Measurements from ENCODE around the gene SERGEF.

Gene SERGEF

GRCh38 chr11:17778956-17779860, 233.6 kb downstream of the SERGEF start:
- Histone ChIP-seq H3K4me1 (ENCODE audit: control insufficient read depth, low read length) (no peaks in the 10 kb centered on the region), H3F3A (ENCODE audit: control insufficient read depth, insufficient read depth) (no peaks in the 10 kb centered on the region), H3K9me3 (ENCODE audit: control insufficient read depth, insufficient read depth, low read length) (no peaks in the 10 kb centered on the region), H3K27ac (ENCODE audit: low read depth, low read length) (no peak overlapping the region), H3K4me2 (ENCODE audit: low read length) (no peak overlapping the region), H3K27me3 (ENCODE audit: control insufficient read depth, low read length) (no peaks in the 10 kb centered on the region), H3K79me2 (ENCODE audit: control insufficient read depth, low read length) (no peaks in the 10 kb centered on the region), H4K20me1 (ENCODE audit: control insufficient read depth, insufficient read depth, low read depth, low read length) (no peaks in the 10 kb centered on the region), H3K36me3 (ENCODE audit: control insufficient read depth, low read length) (no peaks in the 10 kb centered on the region), H3K4me3 (ENCODE audit: low read length) (no peak overlapping the region), H3K9me2 (replicated peaks; ENCODE audit: control insufficient read depth, low read length) (no peaks in the 10 kb centered on the region)
- TF ChIP-seq CTCF (IDR thresholded peaks at IDR 0.05; ENCODE audit: low read depth, low read length, poor library complexity, severe bottlenecking), result no peak
- no peak for TF ChIP-seq EZH2phosphoT487 (IDR thresholded peaks at IDR 0.05; ENCODE audit: borderline replicate concordance, low read length)

GRCh38 chr11:17778352-17778751, 234.5 kb downstream of the SERGEF start:
- no peak overlapping the region for H3K4me3 ChIP-seq (ENCODE audit: low read length)
- H3K36me3 ChIP-seq (ENCODE audit: control insufficient read depth, low read length), result no peaks in the 10 kb centered on the region
- no peaks in the 10 kb centered on the region for H3K79me2 ChIP-seq (ENCODE audit: control insufficient read depth, low read length)
- H3K4me1 ChIP-seq (ENCODE audit: control insufficient read depth, low read length), result no peaks in the 10 kb centered on the region
- H4K20me1 ChIP-seq (ENCODE audit: control insufficient read depth, insufficient read depth, low read depth, low read length), result no peaks in the 10 kb centered on the region
- no peak for TF ChIP-seq EZH2phosphoT487 (IDR thresholded peaks at IDR 0.05; ENCODE audit: borderline replicate concordance, low read length)
- no peak overlapping the region for H3K27ac ChIP-seq (ENCODE audit: low read depth, low read length)
- no peaks in the 10 kb centered on the region for H3K9me2 ChIP-seq (replicated peaks; ENCODE audit: control insufficient read depth, low read length)
- no peaks in the 10 kb centered on the region for H3K27me3 ChIP-seq (ENCODE audit: control insufficient read depth, low read length)
- H3K9me3 ChIP-seq (ENCODE audit: control insufficient read depth, insufficient read depth, low read length), result no peaks in the 10 kb centered on the region
- no peaks in the 10 kb centered on the region for H3F3A ChIP-seq (ENCODE audit: control insufficient read depth, insufficient read depth)
- no peak overlapping the region for H3K4me2 ChIP-seq (ENCODE audit: low read length)

- no peaks in the 10 kb centered on the region for H3K4me1 ChIP-seq (ENCODE audit: control insufficient read depth, low read length)
- H3K27ac ChIP-seq (ENCODE audit: low read depth, low read length), result no peak overlapping the region
- H3K36me3 ChIP-seq (ENCODE audit: control insufficient read depth, low read length), result no peaks in the 10 kb centered on the region
- H3K4me3 ChIP-seq (ENCODE audit: low read length), result no peak overlapping the region
- no peaks in the 10 kb centered on the region for H3K79me2 ChIP-seq (ENCODE audit: control insufficient read depth, low read length)
- H3K27me3 ChIP-seq (ENCODE audit: control insufficient read depth, low read length), result no peaks in the 10 kb centered on the region
- H3K9me2 ChIP-seq (replicated peaks; ENCODE audit: control insufficient read depth, low read length), result no peaks in the 10 kb centered on the region
- H3K4me2 ChIP-seq (ENCODE audit: low read length), result no peak overlapping the region
- H3K9me3 ChIP-seq (ENCODE audit: control insufficient read depth, insufficient read depth, low read length), result no peaks in the 10 kb centered on the region
- no peaks in the 10 kb centered on the region for H4K20me1 ChIP-seq (ENCODE audit: control insufficient read depth, insufficient read depth, low read depth, low read length)
- H3F3A ChIP-seq (ENCODE audit: control insufficient read depth, insufficient read depth), result no peaks in the 10 kb centered on the region
- TF ChIP-seq EZH2phosphoT487 (IDR thresholded peaks at IDR 0.05; ENCODE audit: borderline replicate concordance, low read length), result no peak
- no peak for TF ChIP-seq CTCF (IDR thresholded peaks at IDR 0.05; ENCODE audit: low read depth, low read length, poor library complexity, severe bottlenecking)
Measured at GRCh38 chr11:17777738-17778091, 235.1 kb downstream of the SERGEF start.

GRCh38 chr11:17777086-17777737, 235.6 kb downstream of the SERGEF start:
- Histone ChIP-seq H3K9me2 (replicated peaks; ENCODE audit: control insufficient read depth, low read length) (no peaks in the 10 kb centered on the region), H3K4me2 (ENCODE audit: low read length) (no peak overlapping the region), H3K27me3 (ENCODE audit: control insufficient read depth, low read length) (no peaks in the 10 kb centered on the region), H3K4me3 (ENCODE audit: low read length) (no peak overlapping the region), H3K36me3 (ENCODE audit: control insufficient read depth, low read length) (no peaks in the 10 kb centered on the region), H4K20me1 (ENCODE audit: control insufficient read depth, insufficient read depth, low read depth, low read length) (no peaks in the 10 kb centered on the region), H3K9me3 (ENCODE audit: control insufficient read depth, insufficient read depth, low read length) (no peaks in the 10 kb centered on the region), H3K79me2 (ENCODE audit: control insufficient read depth, low read length) (no peaks in the 10 kb centered on the region), H3K4me1 (ENCODE audit: control insufficient read depth, low read length) (no peaks in the 10 kb centered on the region), H3K27ac (ENCODE audit: low read depth, low read length) (no peak overlapping the region), H3F3A (ENCODE audit: control insufficient read depth, insufficient read depth) (no peaks in the 10 kb centered on the region)
- TF ChIP-seq EZH2phosphoT487 (IDR thresholded peaks at IDR 0.05; ENCODE audit: borderline replicate concordance, low read length), result no peak
- TF ChIP-seq CTCF (IDR thresholded peaks at IDR 0.05; ENCODE audit: low read depth, low read length, poor library complexity, severe bottlenecking), result no peak
